Suppressor macrophage treated with lipopolysaccharide for 1 hour (primary cell): ENCODE results near the gene TBCE.
A peak's percentile ranks its signal among the peaks of the same experiment; 100 is the strongest.

Experiments
- DNase-seq, 3 donors: peaks; one replicate each; pipeline ENCODE4 v3.0.0-alpha.2; 2020 to 2022

TBCE gene, protein sequence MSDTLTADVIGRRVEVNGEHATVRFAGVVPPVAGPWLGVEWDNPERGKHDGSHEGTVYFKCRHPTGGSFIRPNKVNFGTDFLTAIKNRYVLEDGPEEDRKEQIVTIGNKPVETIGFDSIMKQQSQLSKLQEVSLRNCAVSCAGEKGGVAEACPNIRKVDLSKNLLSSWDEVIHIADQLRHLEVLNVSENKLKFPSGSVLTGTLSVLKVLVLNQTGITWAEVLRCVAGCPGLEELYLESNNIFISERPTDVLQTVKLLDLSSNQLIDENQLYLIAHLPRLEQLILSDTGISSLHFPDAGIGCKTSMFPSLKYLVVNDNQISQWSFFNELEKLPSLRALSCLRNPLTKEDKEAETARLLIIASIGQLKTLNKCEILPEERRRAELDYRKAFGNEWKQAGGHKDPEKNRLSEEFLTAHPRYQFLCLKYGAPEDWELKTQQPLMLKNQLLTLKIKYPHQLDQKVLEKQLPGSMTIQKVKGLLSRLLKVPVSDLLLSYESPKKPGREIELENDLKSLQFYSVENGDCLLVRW

GRCh38 chr1:235367000-235367908, at the start of gene TBCE:
Gene TBCE (plus strand): TSS chr1:235367427. CDS start chr1:235380050, 12,623 bp downstream.
- DNase-seq = peak; percentile 97 to 98 (median 97)

- DNase-seq = no peak
These were observed 48.0 kb upstream of the TBCE start for GRCh38 chr1:235319255-235319654.

DNA sequence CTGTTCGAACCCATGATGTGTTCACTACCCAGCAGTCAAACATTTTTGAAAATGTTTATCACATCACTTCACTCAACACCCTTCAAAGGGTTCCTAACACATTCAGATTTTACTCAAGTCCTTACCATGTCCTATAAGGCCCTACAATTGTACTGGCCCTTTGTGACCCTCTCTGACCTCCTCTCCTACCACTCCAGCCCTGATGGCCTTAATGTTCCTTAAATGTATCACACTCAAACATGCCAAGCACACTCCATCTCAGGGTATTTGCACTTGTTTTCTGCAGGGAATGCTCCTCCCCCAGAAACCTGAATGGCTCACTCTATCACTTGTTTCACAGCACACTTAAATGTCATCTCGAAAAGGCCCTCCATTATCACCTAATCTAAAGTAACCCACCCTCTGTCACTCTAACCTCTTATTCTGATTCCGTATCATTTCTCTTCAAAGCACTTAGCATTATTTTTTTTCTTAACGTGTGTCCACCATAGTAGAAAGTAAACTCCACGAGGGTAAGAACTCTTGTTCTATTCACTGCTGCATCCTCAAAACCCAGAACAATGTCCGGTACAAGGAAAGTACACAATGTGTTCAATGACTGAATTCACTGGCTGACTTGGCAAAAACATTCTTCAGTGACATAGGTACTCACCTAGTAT, 46.6 kb upstream of the TBCE start:
- DNase-seq = no peak

GRCh38 chr1:235324296-235324695, 42.9 kb upstream of the TBCE start:
- DNase-seq = no peak

- DNase-seq = no peak
These were observed 42.1 kb upstream of the TBCE start for GRCh38 chr1:235325139-235325538.

DNA sequence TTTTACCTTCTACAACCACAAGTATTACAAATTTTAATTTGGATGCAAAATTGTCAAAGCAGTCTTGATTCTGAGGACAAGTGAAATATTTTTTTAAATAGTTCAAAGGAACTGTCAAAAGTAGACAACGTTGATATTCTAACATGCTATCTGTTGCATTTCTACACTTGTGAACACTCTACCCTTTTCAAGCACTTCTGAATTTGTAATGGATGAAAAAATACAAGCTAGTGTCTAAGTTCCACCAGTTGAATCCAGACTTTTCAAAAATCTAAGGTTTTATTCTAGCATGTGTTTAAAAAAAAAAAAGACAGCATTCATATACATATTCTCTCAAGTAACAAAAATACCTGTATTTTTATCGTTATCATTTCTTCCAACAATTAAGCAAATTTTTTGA, 41.4 kb upstream of the TBCE start:
- DNase-seq = no peak

GRCh38 chr1:235326719-235327558, 40.3 kb upstream of the TBCE start:
- DNase-seq = peak; percentile 84 to 85 (median 84)

- peak; percentile 42 to 70 (median 52) for DNase-seq
These were observed 39.5 kb upstream of the TBCE start, which contains the start of gene ARID4B for GRCh38 chr1:235327559-235328270. Gene ARID4B (minus strand): TSS chr1:235328179. CDS start chr1:235326919, 1,260 bp downstream.

DNA sequence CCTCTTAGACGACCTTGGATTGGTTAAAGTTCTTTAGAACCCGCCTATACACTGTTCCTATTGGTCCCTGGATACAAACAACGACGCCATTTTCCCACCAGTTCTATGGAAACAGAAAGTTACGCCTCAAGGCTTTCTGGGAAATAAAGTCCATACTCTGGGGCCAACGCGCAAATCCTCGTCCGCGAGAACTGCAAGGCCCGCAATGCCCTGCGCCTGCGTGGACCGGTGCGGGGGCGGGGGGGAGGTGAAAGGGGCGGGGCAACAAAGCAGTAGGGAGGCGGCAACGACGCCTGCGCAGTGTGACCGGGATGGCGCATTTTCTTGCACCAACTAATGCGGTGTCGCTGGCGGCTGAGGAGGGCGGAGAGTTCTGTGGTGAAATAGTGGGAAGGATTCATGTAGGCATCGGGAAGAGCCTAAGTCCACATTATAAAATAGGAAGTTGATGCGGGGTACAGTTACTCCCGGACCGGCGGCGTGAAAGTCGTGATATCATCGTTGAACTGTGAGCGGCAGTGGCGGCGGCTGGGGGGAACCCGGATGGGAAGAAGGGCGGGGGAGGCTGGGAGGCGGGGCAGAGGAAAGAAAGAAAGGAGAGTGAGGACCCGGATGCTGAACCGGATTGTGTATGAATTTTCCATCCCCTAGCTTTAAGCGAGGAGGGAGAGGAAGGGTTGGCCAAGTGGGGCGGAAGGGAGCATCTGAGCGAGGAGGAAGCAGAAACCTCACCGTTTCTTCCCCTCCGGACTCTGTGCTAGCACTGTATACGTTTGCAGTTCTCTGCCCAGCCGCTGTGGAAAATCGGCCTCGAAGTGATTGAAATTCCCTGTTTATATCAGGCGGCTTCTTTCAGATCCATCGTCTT, 38.7 kb upstream of the TBCE start, which contains the start of gene GGPS1:
TSS of gene GGPS1 (plus strand) at position 300 of the 868 bp plus-strand sequence. CDS start 6,695 bp downstream, outside the sequence.
- DNase-seq = peak; percentile 99 to 100 (median 100)

- DNase-seq = peak; percentile 57 to 63 (median 61)
These were observed 37.9 kb upstream of the TBCE start for GRCh38 chr1:235329139-235329902.

DNA sequence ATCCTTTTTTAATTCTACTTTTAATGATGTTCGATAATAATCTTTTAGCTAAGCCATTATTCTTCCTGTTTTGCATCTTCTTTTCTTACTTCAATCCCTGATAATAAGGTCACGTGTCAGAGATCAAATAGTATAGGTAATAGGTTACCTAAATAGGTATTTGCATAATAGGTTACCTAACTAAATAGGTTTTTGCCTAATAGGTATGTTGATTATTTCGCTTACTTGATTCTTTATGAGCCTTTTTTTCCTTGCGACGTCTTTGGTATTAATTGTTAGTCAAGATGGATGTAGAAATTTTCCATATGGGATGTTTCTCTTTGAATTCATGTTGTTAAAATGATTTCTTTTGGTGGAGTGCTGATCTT, 36.3 kb upstream of the TBCE start:
- no peak for DNase-seq

DNA sequence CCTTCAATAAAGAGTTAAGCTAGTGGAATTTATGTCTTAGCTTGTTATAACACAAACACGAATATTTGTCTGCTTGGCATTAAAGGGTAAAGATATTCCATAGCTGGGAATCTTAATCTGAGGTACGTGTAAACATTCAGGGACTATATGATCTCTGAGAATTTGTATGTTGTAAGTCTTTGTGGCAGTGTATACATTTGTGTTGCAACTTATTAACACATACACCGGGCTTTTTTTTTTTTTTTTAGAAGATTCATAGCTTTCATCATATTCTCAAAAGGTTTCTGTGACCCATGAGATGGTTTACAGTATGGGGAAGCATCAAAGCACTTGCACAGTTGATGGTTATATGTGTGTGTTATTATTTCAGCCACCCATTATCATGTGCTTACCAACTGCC, 35.8 kb upstream of the TBCE start:
- DNase-seq = peak; percentile 15 to 49 (median 40)

DNA sequence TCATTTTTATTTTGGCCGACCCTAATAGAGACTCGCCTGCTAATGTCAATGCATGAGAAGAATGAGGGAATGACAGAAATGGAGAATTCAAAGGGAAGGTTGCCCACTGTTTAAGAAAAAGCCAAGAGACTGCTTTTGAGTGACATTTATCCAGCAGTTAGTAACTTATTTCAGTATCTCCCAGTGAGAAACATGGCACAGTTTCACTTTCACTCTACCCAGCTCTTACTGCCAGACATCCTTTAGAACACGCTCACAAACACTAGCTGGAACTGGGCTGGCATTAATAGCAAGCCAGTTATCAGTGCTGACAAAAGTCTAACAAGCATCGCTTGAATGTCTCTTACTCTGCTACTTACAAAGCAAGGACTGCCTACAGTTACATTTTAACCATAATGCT, 30.3 kb upstream of the TBCE start:
- DNase-seq = peak in 1 of 3 donors; percentile 27

DNA sequence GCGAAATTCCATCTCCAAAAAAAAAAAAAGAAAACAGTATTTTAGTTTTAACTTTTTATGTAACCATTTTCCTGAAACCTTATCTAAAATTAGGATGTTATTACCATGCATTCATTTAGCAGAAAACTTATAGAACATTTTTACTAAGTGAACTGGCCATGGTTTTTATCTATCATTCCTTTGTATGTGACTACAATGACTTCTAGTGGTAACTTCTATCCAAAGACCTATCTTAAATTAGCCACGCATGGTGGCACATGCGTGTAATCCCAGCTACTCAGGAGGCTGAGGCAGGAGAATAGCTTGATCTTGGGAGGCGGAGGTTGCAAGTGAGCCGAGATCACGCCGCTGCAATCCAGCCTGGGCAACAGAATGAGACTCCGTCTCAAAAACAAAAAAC, 27.5 kb upstream of the TBCE start:
- DNase-seq = no peak

DNA sequence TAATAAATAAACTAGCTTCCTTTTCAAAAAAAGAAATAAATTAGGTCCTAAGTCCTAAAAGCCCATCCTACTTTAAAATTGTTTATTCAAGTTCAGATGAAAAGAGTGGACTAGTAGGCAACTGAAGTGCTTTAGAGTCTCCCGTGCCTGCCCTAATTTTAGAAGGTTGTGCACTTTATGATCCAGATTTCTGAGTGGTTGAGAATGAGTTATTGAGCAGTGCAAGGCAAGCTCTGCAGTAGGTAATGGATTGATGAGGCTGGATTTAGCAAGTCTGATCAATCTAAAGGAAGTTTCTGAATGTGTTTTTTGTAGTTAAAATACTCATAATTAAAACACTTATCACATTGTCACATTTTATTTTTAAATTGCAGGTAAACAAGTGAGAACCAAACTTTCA, 25.9 kb upstream of the TBCE start:
- no peak for DNase-seq

DNA sequence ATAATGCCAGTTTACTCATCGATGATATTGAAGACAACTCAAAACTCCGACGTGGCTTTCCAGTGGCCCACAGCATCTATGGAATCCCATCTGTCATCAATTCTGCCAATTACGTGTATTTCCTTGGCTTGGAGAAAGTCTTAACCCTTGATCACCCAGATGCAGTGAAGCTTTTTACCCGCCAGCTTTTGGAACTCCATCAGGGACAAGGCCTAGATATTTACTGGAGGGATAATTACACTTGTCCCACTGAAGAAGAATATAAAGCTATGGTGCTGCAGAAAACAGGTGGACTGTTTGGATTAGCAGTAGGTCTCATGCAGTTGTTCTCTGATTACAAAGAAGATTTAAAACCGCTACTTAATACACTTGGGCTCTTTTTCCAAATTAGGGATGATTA, 25.2 kb upstream of the TBCE start:
- no peak for DNase-seq

- no peak for DNase-seq
These were observed 24.8 kb upstream of the TBCE start for GRCh38 chr1:235342471-235342870.

- DNase-seq = no peak
These were observed 23.5 kb upstream of the TBCE start for GRCh38 chr1:235343726-235344125.

GRCh38 chr1:235351441-235351840, 15.8 kb upstream of the TBCE start:
- DNase-seq = no peak
